HCT116 (cell line): ENCODE measurements around the gene SPACDR.

Experiments used
- CEBPB ChIP-seq: IDR thresholded peaks from 2 replicates; pipeline ENCODE4 v1.6.1; 2012; ENCODE audit warnings: low read depth
- EZH2 ChIP-seq: fragments of 200-600 bp; sonication (generic); IDR thresholded peaks from 2 replicates; pipeline ENCODE4 v1.6.1; 2017; ENCODE audit warnings: antibody characterized with exemption, mixed run types
- ZFX ChIP-seq: fragments of 450-650 bp; IDR thresholded peaks from 2 replicates; pipeline ENCODE4 v1.6.1; 2017
- ZNF274 ChIP-seq: fragments of 200-500 bp; sonication (Bioruptor generic); IDR thresholded peaks from 2 replicates; pipeline ENCODE4 v1.6.1; 2014; ENCODE audit warnings: mild to moderate bottlenecking, low read depth, low read length, inconsistent platforms
- TF ChIP-seq, protein P1 (sequence below), 3 experiments: fragments of 200-600 bp in 1 of 3; sonication (generic) in 1 of 3; IDR thresholded peaks in 2 of 3; conservative IDR thresholded peaks in 1 of 3; 2 replicates each; pipeline ENCODE4 v1.5.1; 2012 to 2017; ENCODE audit warnings: low read depth in 2 of 3, low read length in 2 of 3, antibody characterized with exemption in 1 of 3, borderline replicate concordance in 1 of 3, control low read depth in 1 of 3, mild to moderate bottlenecking in 1 of 3, mixed read lengths in 1 of 3, mixed run types in 1 of 3, moderate library complexity in 1 of 3; ENCODE audit not compliant: insufficient read depth in 1 of 3
- TF ChIP-seq, protein P2 (sequence below): IDR thresholded peaks from 2 replicates; pipeline ENCODE4 v1.6.1; 2012

DNA sequence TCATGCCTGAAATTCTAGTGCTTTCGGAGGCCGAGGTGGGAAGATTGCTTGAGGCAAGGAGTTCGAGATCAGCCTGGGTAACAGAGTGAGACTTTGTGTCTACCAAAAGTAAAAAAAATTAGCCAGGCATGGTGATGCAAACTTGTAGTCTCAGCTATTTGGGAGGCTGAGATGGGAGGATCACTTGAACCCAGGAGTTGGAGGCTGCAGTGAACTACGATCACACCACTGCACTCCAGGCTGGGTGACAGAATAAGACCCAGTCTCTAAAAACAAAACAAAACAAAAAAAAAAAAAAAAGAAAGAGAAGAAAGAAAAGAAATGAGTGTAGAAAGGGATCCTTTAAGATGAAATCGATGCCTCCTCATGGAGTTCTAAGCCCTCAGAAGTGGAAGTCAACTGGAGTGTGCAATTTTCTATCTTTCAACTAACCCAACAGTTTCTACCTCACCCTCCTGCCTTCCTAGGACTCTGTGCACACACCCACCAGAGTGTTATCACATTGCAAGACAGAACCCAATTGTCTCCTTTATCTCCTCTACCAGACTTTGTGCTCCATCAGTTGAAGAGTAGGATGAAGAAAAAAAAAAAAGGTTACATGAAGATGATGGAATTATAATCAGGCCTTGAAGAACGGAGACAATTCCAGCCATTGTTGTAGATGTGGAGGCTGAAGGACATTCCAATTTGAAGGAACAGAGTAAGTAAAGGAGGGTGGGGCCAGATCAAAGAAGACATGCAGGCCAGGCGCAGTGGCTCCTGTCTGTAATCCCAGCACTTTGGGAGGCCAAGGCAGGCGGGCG is 46.6 kb upstream of the SPACDR start:
- TF ChIP-seq ZFX (no peak), CEBPB (no peak), ZNF274 (no peak), EZH2 (no peak)
- TF ChIP-seq, protein P1, sequence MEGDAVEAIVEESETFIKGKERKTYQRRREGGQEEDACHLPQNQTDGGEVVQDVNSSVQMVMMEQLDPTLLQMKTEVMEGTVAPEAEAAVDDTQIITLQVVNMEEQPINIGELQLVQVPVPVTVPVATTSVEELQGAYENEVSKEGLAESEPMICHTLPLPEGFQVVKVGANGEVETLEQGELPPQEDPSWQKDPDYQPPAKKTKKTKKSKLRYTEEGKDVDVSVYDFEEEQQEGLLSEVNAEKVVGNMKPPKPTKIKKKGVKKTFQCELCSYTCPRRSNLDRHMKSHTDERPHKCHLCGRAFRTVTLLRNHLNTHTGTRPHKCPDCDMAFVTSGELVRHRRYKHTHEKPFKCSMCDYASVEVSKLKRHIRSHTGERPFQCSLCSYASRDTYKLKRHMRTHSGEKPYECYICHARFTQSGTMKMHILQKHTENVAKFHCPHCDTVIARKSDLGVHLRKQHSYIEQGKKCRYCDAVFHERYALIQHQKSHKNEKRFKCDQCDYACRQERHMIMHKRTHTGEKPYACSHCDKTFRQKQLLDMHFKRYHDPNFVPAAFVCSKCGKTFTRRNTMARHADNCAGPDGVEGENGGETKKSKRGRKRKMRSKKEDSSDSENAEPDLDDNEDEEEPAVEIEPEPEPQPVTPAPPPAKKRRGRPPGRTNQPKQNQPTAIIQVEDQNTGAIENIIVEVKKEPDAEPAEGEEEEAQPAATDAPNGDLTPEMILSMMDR (IDR thresholded peaks at IDR 0.05 in 2 of 3, conservative IDR thresholded peaks at IDR 0.05 in 1 of 3; ENCODE audit: borderline replicate concordance in 1 of 3, insufficient read depth in 1 of 3, low read depth in 2 of 3, low read length in 2 of 3), result no peak
- TF ChIP-seq, protein P2, sequence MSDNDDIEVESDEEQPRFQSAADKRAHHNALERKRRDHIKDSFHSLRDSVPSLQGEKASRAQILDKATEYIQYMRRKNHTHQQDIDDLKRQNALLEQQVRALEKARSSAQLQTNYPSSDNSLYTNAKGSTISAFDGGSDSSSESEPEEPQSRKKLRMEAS, result no peak
